ENCODE measurements around the gene ETS1. TPM values are rescaled to one million over a fixed set of nuclear protein-coding genes. Genes with fewer than 3 reads are reported as not detected.

ETS1 gene
- total and polyA plus RNA-seq, 2 experiments from 2014 or later = 25.6 to 52.6 TPM

- TF ChIP-seq POLR2AphosphoS5 (IDR thresholded peaks at IDR 0.05; ENCODE audit: low read depth) (no peak), CREB1 (CRISPR knock-in tag; IDR thresholded peaks at IDR 0.05; ENCODE audit: low read depth) (no peak), NANOG (IDR thresholded peaks at IDR 0.05; ENCODE audit: borderline replicate concordance) (no peak), ZNF114 (CRISPR knock-in tag; IDR thresholded peaks at IDR 0.05) (no peak), EZH2phosphoT487 (IDR thresholded peaks at IDR 0.05; ENCODE audit: unreplicated experiment) (no peak), EZH2 (IDR thresholded peaks at IDR 0.05; ENCODE audit: low read depth, unreplicated experiment) (no peak), ZNF331 (CRISPR knock-in tag; IDR thresholded peaks at IDR 0.05; ENCODE audit: low read depth) (no peak), CTCF (conservative IDR thresholded peaks at IDR 0.05; ENCODE audit: low read depth in 2 of 2) (no peak), JUNB (IDR thresholded peaks at IDR 0.05; ENCODE audit: unreplicated experiment) (no peak), STAT1 (IDR thresholded peaks at IDR 0.05; ENCODE audit: unreplicated experiment) (no peak)
- TF ChIP-seq, protein P1, sequence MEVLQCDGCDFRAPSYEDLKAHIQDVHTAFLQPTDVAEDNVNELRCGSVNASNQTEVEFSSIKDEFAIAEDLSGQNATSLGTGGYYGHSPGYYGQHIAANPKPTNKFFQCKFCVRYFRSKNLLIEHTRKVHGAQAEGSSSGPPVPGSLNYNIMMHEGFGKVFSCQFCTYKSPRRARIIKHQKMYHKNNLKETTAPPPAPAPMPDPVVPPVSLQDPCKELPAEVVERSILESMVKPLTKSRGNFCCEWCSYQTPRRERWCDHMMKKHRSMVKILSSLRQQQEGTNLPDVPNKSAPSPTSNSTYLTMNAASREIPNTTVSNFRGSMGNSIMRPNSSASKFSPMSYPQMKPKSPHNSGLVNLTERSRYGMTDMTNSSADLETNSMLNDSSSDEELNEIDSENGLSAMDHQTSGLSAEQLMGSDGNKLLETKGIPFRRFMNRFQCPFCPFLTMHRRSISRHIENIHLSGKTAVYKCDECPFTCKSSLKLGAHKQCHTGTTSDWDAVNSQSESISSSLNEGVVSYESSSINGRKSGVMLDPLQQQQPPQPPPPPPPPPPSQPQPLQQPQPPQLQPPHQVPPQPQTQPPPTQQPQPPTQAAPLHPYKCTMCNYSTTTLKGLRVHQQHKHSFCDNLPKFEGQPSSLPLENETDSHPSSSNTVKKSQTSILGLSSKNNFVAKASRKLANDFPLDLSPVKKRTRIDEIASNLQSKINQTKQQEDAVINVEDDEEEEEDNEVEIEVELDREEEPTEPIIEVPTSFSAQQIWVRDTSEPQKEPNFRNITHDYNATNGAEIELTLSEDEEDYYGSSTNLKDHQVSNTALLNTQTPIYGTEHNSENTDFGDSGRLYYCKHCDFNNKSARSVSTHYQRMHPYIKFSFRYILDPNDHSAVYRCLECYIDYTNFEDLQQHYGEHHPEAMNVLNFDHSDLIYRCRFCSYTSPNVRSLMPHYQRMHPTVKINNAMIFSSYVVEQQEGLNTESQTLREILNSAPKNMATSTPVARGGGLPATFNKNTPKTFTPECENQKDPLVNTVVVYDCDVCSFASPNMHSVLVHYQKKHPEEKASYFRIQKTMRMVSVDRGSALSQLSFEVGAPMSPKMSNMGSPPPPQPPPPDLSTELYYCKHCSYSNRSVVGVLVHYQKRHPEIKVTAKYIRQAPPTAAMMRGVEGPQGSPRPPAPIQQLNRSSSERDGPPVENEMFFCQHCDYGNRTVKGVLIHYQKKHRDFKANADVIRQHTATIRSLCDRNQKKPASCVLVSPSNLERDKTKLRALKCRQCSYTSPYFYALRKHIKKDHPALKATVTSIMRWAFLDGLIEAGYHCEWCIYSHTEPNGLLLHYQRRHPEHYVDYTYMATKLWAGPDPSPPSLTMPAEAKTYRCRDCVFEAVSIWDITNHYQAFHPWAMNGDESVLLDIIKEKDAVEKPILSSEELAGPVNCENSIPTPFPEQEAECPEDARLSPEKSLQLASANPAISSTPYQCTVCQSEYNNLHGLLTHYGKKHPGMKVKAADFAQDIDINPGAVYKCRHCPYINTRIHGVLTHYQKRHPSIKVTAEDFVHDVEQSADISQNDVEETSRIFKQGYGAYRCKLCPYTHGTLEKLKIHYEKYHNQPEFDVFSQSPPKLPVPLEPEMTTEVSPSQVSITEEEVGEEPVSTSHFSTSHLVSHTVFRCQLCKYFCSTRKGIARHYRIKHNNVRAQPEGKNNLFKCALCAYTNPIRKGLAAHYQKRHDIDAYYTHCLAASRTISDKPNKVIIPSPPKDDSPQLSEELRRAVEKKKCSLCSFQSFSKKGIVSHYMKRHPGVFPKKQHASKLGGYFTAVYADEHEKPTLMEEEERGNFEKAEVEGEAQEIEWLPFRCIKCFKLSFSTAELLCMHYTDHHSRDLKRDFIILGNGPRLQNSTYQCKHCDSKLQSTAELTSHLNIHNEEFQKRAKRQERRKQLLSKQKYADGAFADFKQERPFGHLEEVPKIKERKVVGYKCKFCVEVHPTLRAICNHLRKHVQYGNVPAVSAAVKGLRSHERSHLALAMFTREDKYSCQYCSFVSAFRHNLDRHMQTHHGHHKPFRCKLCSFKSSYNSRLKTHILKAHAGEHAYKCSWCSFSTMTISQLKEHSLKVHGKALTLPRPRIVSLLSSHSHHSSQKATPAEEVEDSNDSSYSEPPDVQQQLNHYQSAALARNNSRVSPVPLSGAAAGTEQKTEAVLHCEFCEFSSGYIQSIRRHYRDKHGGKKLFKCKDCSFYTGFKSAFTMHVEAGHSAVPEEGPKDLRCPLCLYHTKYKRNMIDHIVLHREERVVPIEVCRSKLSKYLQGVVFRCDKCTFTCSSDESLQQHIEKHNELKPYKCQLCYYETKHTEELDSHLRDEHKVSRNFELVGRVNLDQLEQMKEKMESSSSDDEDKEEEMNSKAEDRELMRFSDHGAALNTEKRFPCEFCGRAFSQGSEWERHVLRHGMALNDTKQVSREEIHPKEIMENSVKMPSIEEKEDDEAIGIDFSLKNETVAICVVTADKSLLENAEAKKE (CRISPR knock-in tag; IDR thresholded peaks at IDR 0.05) = no peak
- TF ChIP-seq, protein P2, sequence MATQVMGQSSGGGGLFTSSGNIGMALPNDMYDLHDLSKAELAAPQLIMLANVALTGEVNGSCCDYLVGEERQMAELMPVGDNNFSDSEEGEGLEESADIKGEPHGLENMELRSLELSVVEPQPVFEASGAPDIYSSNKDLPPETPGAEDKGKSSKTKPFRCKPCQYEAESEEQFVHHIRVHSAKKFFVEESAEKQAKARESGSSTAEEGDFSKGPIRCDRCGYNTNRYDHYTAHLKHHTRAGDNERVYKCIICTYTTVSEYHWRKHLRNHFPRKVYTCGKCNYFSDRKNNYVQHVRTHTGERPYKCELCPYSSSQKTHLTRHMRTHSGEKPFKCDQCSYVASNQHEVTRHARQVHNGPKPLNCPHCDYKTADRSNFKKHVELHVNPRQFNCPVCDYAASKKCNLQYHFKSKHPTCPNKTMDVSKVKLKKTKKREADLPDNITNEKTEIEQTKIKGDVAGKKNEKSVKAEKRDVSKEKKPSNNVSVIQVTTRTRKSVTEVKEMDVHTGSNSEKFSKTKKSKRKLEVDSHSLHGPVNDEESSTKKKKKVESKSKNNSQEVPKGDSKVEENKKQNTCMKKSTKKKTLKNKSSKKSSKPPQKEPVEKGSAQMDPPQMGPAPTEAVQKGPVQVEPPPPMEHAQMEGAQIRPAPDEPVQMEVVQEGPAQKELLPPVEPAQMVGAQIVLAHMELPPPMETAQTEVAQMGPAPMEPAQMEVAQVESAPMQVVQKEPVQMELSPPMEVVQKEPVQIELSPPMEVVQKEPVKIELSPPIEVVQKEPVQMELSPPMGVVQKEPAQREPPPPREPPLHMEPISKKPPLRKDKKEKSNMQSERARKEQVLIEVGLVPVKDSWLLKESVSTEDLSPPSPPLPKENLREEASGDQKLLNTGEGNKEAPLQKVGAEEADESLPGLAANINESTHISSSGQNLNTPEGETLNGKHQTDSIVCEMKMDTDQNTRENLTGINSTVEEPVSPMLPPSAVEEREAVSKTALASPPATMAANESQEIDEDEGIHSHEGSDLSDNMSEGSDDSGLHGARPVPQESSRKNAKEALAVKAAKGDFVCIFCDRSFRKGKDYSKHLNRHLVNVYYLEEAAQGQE (IDR thresholded peaks at IDR 0.05; ENCODE audit: unreplicated experiment) = no peak
- TF ChIP-seq, protein P3, sequence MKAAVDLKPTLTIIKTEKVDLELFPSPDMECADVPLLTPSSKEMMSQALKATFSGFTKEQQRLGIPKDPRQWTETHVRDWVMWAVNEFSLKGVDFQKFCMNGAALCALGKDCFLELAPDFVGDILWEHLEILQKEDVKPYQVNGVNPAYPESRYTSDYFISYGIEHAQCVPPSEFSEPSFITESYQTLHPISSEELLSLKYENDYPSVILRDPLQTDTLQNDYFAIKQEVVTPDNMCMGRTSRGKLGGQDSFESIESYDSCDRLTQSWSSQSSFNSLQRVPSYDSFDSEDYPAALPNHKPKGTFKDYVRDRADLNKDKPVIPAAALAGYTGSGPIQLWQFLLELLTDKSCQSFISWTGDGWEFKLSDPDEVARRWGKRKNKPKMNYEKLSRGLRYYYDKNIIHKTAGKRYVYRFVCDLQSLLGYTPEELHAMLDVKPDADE (IDR thresholded peaks at IDR 0.05) = no peak
- Mint-ChIP-seq H3K4me3 (no peak overlapping the region), H3K27me3 (ENCODE audit: insufficient read depth, low read depth, poor library complexity) (peaks cover 2% of the 10 kb centered on the region), H3K9me3 (peaks cover 5% of the 10 kb centered on the region; the same call in 2 of the 3 replicates), H3K27ac (no peak overlapping the region), H3K36me3 (ENCODE audit: low read depth) (peaks cover 7% of the 10 kb centered on the region; the same call in 1 of the 3 replicates), H3K4me1 (peaks cover 21% of the 10 kb centered on the region)
- Histone ChIP-seq H4K20me1 (replicated peaks; ENCODE audit: insufficient read depth) (peaks cover 12% of the 10 kb centered on the region; the same call in 1 of the 2 replicates), H3K27ac (ENCODE audit: low read depth) (no peak overlapping the region), H3F3A (replicated peaks; ENCODE audit: low read depth) (no peaks in the 10 kb centered on the region), H2AFZ (no peak overlapping the region), H3K36me3 (ENCODE audit: insufficient read depth) (peaks cover 3% of the 10 kb centered on the region; the same call in 1 of the 2 replicates), H3K79me2 (replicated peaks; ENCODE audit: insufficient read depth) (peaks cover 61% of the 10 kb centered on the region), H3K27me3 (ENCODE audit: insufficient read depth) (no peaks in the 10 kb centered on the region), H3K9me2 (ENCODE audit: insufficient read depth) (no peaks in the 10 kb centered on the region), H3K4me2 (no peak overlapping the region), H3K4me1 (ENCODE audit: insufficient read depth) (peaks cover 22% of the 10 kb centered on the region), H3K4me3 (no peak overlapping the region)
- ATAC-seq (peak; percentile 20; the same call in 2 of the 3 replicates), DNase-seq (ENCODE audit: low spot score) (no peak)
Measured at GRCh38 chr11:128506356-128506755, 81.0 kb downstream of the ETS1 start.
